ENCODE measurements around the gene BCL2.

GRCh38 chr18:63213936-63214671 is 105.5 kb downstream of the BCL2 start:
- no peak for TF ChIP-seq CTCF (IDR thresholded peaks at IDR 0.05)
- no peak for TF ChIP-seq POLR2A (IDR thresholded peaks at IDR 0.05)

All from Peyer's patch (tissue), 4 donors.